ENCODE data around the gene DGLUCY.
"Not testable (repeated sequence)": the region's sequence is repeated elsewhere in the genome, so short reads cannot be mapped to it uniquely, and the experiment has no call there.

DGLUCY gene

GRCh38 chr14:91207008-91207407, 93.1 kb downstream of the DGLUCY start:
- no peak for DNase-seq (ENCODE audit: low spot score)

GRCh38 chr14:91211017-91211416, 97.1 kb downstream of the DGLUCY start:
- DNase-seq (ENCODE audit: low spot score) = no peak

GRCh38 chr14:91214306-91214705, 100.4 kb downstream of the DGLUCY start:
- DNase-seq (ENCODE audit: low spot score) = no peak

- no peak for DNase-seq (ENCODE audit: low spot score)
Observed at GRCh38 chr14:91215381-91215780, 101.5 kb downstream of the DGLUCY start.

- DNase-seq (ENCODE audit: low spot score) = no peak
Observed at GRCh38 chr14:91216731-91217226, 102.9 kb downstream of the DGLUCY start.

- no peak for DNase-seq (ENCODE audit: low spot score)
Observed at GRCh38 chr14:91218014-91218413, 104.1 kb downstream of the DGLUCY start.

- no peak for DNase-seq (ENCODE audit: low spot score)
Observed at GRCh38 chr14:91219517-91220389, 105.9 kb downstream of the DGLUCY start.

GRCh38 chr14:91220581-91221000, 106.7 kb downstream of the DGLUCY start:
- no peak for DNase-seq (ENCODE audit: low spot score)

- DNase-seq (ENCODE audit: low spot score) = no peak
Observed at GRCh38 chr14:91221270-91221669, 107.4 kb downstream of the DGLUCY start.

- no peak for DNase-seq (ENCODE audit: low spot score)
Observed at GRCh38 chr14:91223028-91223783, 109.3 kb downstream of the DGLUCY start.

GRCh38 chr14:91225025-91225424, 111.2 kb downstream of the DGLUCY start:
- no peak for DNase-seq (ENCODE audit: low spot score)

GRCh38 chr14:91226360-91226759, 112.5 kb downstream of the DGLUCY start:
- DNase-seq (ENCODE audit: low spot score) = not testable (repeated sequence)

GRCh38 chr14:91227183-91227628, 113.3 kb downstream of the DGLUCY start:
- DNase-seq (ENCODE audit: low spot score) = no peak

- no peak for DNase-seq (ENCODE audit: low spot score)
Observed at GRCh38 chr14:91228112-91229004, 114.5 kb downstream of the DGLUCY start.

- no peak for DNase-seq (ENCODE audit: low spot score)
Observed at GRCh38 chr14:91229005-91229382, 115.1 kb downstream of the DGLUCY start.

GRCh38 chr14:91229743-91230200, 115.9 kb downstream of the DGLUCY start:
- DNase-seq (ENCODE audit: low spot score) = no peak

GRCh38 chr14:91230397-91231035, 116.6 kb downstream of the DGLUCY start:
- DNase-seq (ENCODE audit: low spot score) = no peak

- no peak for DNase-seq (ENCODE audit: low spot score)
Observed at GRCh38 chr14:91231446-91231845, 117.6 kb downstream of the DGLUCY start.

GRCh38 chr14:91232052-91232451, 118.2 kb downstream of the DGLUCY start:
- DNase-seq (ENCODE audit: low spot score) = no peak

GRCh38 chr14:91232603-91233002, 118.7 kb downstream of the DGLUCY start:
- DNase-seq (ENCODE audit: low spot score) = no peak
